Hepatocyte (in vitro differentiated cells): ENCODE data around the gene ZNF512B. TPM values are rescaled to one million over a fixed set of nuclear protein-coding genes. Genes with fewer than 3 reads are reported as not detected.

ENCODE experiments used
- DNase-seq: peaks from one replicate; pipeline ENCODE4 v3.0.0-alpha.2; 2016; ENCODE audit warnings: low spot score
- H2AFZ ChIP-seq: fragments of 200-600 bp; sonication (generic); 2 replicates; pipeline ENCODE4 v1.6.0; 2016; ENCODE audit warnings: antibody characterized with exemption, mild to moderate bottlenecking
- H3K27ac ChIP-seq: fragments of 200-600 bp; sonication (generic); 2 replicates; pipeline ENCODE4 v1.5.1; 2016; ENCODE audit warnings: mild to moderate bottlenecking
- H3K27me3 ChIP-seq: fragments of 200-600 bp; sonication (generic); 2 replicates; pipeline ENCODE4 v1.6.1; 2016
- H3K36me3 ChIP-seq: fragments of 200-600 bp; sonication (generic); replicated peaks from 2 replicates; pipeline ENCODE4 v1.5.1; 2016; ENCODE audit warnings: low read depth; ENCODE audit not compliant: insufficient read depth
- H3K4me1 ChIP-seq: fragments of 200-600 bp; sonication (generic); 2 replicates; pipeline ENCODE4 v1.5.1; 2016; ENCODE audit warnings: mild to moderate bottlenecking, moderate library complexity; ENCODE audit not compliant: insufficient read depth
- H3K4me2 ChIP-seq: fragments of 200-600 bp; sonication (generic); 2 replicates; pipeline ENCODE4 v1.6.0; 2016
- H3K4me3 ChIP-seq: fragments of 200-600 bp; sonication (generic); 2 replicates; pipeline ENCODE4 v1.5.1; 2016; ENCODE audit warnings: mild to moderate bottlenecking
- H3K79me2 ChIP-seq: fragments of 200-600 bp; sonication (generic); 2 replicates; pipeline ENCODE4 v1.6.0; 2017; ENCODE audit warnings: mild to moderate bottlenecking
- H3K9me2 ChIP-seq: fragments of 200-600 bp; sonication (generic); replicated peaks from 2 replicates; pipeline ENCODE4 v1.6.0; 2017; ENCODE audit warnings: mild to moderate bottlenecking; ENCODE audit not compliant: insufficient read depth
- H3K9me3 ChIP-seq: fragments of 200-600 bp; sonication (generic); 2 replicates; pipeline ENCODE4 v1.5.1; 2016; ENCODE audit warnings: low read depth, mild to moderate bottlenecking
- H4K20me1 ChIP-seq: fragments of 200-600 bp; sonication (generic); 2 replicates; pipeline ENCODE4 v1.6.0; 2016; ENCODE audit warnings: mild to moderate bottlenecking; ENCODE audit not compliant: insufficient read depth, poor library complexity, severe bottlenecking
- CTCF ChIP-seq: fragments of 200-600 bp; sonication (generic); IDR thresholded peaks from 2 replicates; pipeline ENCODE4 v1.5.1; 2016; ENCODE audit warnings: antibody characterized with exemption, mild to moderate bottlenecking; ENCODE audit not compliant: poor library complexity
- EZH2 ChIP-seq: fragments of 200-600 bp; sonication (generic); IDR thresholded peaks from 2 replicates; pipeline ENCODE4 v1.6.1; 2016; ENCODE audit warnings: antibody characterized with exemption, mild to moderate bottlenecking, borderline replicate concordance
- EZH2phosphoT487 ChIP-seq: fragments of 200-600 bp; sonication (generic); IDR thresholded peaks from one replicate; pipeline ENCODE4 v1.6.1; 2018; ENCODE audit warnings: antibody characterized with exemption, mild to moderate bottlenecking, low read depth, moderate library complexity; ENCODE audit not compliant: unreplicated experiment, severe bottlenecking
- WGBS: methylation state at CpG from one replicate; pipeline ENCODE4 v1.1.6; 2016; ENCODE audit warnings: low lambda C conversion rate; ENCODE audit errors: missing lambda C conversion rate; 5-methylcytosine and 5-hydroxymethylcytosine counted together
- polyA plus RNA-seq: library from polyadenylated mRNA; unstranded; fragments of >200 nt; fragmentation: Nextera tagmentation; extraction: Ambion mirVana; gene quantifications from 2 replicates; pipeline ENCODE4 v1.2.1, GENCODE V29; 2016
- total RNA-seq: library from RNA; depleted of rRNA; stranded (reverse); fragments of >200 nt; gene quantifications from 2 replicates; pipeline ENCODE4 v1.2.3, GENCODE V29; 2014

Gene ZNF512B
- total and polyA plus RNA-seq, 2 experiments from 2014 or later = 10.1 to 13.5 TPM

DNA sequence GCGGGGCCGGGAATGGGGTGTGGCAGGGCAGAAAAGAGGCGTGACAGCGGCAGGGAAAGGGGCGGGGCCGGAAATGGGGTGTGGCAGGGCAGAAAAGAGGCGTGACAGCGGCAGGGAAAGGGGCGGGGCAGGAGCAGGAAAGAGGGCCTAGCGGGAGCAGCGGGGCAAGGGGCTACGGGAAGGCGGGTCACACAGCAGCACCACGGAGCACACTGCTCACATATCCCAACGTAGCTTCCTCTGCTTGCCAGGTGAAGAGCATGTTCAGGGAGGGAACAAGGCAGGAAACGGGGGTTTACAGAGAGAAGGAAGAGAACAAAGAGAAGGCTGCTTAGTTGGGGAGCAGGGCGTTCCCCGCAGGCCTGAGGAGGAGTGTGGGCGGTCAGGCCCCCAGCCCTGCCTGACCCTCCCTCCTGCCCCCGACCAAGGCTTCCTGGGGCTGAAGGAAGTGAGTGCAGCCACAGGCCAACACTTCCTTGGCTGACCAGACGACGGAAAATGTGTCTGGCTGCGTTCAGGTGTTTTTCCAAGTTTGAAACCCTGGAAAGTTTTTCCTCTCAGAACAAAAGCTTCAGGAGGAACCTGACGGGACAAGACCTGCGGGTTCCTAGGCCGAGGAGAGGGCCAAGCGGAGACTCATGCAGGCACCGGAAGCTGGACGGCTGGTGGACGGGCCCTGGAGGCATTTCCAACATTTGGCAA lies 27.3 kb downstream of the ZNF512B start:
- Histone ChIP-seq H3K4me2 (no peak overlapping the region), H3K9me3 (no peaks in the 10 kb centered on the region), H2AFZ (no peak overlapping the region), H3K36me3 (no peaks in the 10 kb centered on the region), H3K27me3 (no peaks in the 10 kb centered on the region), H3K4me1 (no peaks in the 10 kb centered on the region), H4K20me1 (peaks cover 38% of the 10 kb centered on the region), H3K27ac (no peak overlapping the region), H3K9me2 (no peaks in the 10 kb centered on the region), H3K79me2 (peaks cover 38% of the 10 kb centered on the region), H3K4me3 (no peak overlapping the region)
- WGBS = 85% methylated on average over 21 of the region's 30 CpGs
- no peak for TF ChIP-seq CTCF
- TF ChIP-seq EZH2phosphoT487 = no peak
- no peak for TF ChIP-seq EZH2
- no peak for DNase-seq

GRCh38 chr20:63941282-63942081 lies 28.2 kb downstream of the ZNF512B start:
- H2AFZ ChIP-seq = no peak overlapping the region
- no peak overlapping the region for H3K27ac ChIP-seq
- H3K9me3 ChIP-seq = no peaks in the 10 kb centered on the region
- no peaks in the 10 kb centered on the region for H3K36me3 ChIP-seq
- no peak for TF ChIP-seq CTCF
- no peak for TF ChIP-seq EZH2phosphoT487
- TF ChIP-seq EZH2 = no peak
- no peak overlapping the region for H3K4me2 ChIP-seq
- peaks cover 29% of the 10 kb centered on the region for H4K20me1 ChIP-seq
- H3K4me3 ChIP-seq = no peak overlapping the region
- H3K4me1 ChIP-seq = no peaks in the 10 kb centered on the region
- DNase-seq = no peak
- 93% methylated on average over 22 of the region's 39 CpGs for whole genome bisulfite sequencing
- H3K79me2 ChIP-seq = peaks cover 29% of the 10 kb centered on the region
- H3K9me2 ChIP-seq = no peaks in the 10 kb centered on the region
- H3K27me3 ChIP-seq = no peaks in the 10 kb centered on the region

DNA sequence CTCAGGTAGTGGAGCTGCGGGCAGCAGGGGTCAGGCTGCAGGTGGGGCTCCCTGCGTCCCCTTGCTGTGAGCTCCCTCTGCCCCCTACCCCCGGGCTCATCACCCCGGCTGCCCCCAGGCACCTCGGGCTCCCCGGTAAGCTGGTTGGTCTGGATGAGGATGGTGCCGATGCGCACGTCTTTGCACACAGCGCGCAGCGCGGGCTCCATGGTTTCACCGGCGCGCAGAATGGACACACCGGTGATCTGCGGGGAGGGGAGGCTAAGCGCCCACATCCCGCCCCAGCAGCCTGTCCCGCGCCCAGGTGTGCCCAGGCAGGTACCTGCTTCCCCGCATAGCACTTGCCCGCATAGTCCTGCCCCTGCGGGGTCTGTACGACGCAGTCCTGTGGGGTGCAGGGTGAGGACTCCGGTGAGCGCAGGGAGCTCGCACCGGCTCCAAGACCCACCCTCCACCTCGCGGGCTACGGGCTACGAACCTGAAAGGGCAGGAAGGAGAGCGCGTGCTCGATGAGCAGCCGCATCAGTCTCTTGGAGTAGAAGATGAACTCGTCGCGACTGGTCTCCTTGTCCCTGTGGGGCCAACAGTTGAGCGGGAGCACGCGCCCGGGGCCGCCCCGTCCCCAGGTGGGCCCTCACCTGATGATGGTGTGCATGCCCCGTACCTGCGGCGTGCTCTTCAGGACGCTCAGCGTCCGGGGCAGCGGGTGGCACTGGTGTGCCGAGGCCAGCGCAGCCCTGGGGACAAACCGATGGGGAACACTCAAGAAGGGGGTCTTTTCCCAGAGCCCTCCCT lies 29.1 kb downstream of the ZNF512B start:
- no peak overlapping the region for H2AFZ ChIP-seq
- no peak for TF ChIP-seq EZH2phosphoT487
- TF ChIP-seq CTCF = no peak
- TF ChIP-seq EZH2 = no peak
- H4K20me1 ChIP-seq = peaks cover 21% of the 10 kb centered on the region
- H3K27me3 ChIP-seq = no peaks in the 10 kb centered on the region
- peaks cover 20% of the 10 kb centered on the region for H3K79me2 ChIP-seq
- no peaks in the 10 kb centered on the region for H3K9me3 ChIP-seq
- H3K36me3 ChIP-seq = no peaks in the 10 kb centered on the region
- WGBS = 97% methylated on average over 35 of the region's 58 CpGs
- H3K4me2 ChIP-seq = no peak overlapping the region
- no peak overlapping the region for H3K4me3 ChIP-seq
- H3K4me1 ChIP-seq = no peaks in the 10 kb centered on the region
- H3K9me2 ChIP-seq = no peaks in the 10 kb centered on the region
- H3K27ac ChIP-seq = no peak overlapping the region
- no peak for DNase-seq
